Pulmonary artery endothelial cell (primary cell): ENCODE results near the gene GLT6D1. TPM values are rescaled to one million over a fixed set of nuclear protein-coding genes. Genes with fewer than 3 reads are reported as not detected.

Experiments
- DNase-seq: peaks from one replicate; pipeline ENCODE4 v3.0.0-alpha.2; 2011; ENCODE audit warnings: low read depth, low spot score
- total RNA-seq: library from RNA; depleted of rRNA; stranded (reverse); fragments of >200 nt; gene quantifications from 2 replicates; pipeline ENCODE4 v1.2.3, GENCODE V29; 2014

GLT6D1 gene
- total RNA-seq, 1 donor from 2014 or later = not detected

GRCh38 chr9:135624282-135624681, 15.1 kb downstream of the GLT6D1 start:
- DNase-seq = no peak

- no peak for DNase-seq
Observed at GRCh38 chr9:135622415-135623020, 16.8 kb downstream of the GLT6D1 start.

DNA sequence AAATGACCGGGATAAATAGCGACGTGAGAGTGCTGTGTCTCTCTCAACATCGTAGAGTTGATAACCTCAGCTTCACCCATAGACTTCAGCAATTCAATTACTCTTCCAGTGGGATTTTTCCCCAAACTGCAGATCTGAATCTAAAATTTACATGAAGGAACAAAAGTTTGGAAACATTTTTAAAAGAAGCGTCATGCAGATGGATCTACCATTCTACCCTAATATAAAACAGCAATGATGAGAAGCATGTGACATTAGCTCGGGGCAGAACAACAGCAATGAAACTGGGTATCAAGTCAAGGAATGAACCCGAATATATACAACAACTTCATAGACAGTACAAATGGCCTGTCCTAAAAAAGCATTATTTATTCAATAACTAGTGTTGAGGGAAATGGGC, 18.8 kb downstream of the GLT6D1 start:
- no peak for DNase-seq

DNA sequence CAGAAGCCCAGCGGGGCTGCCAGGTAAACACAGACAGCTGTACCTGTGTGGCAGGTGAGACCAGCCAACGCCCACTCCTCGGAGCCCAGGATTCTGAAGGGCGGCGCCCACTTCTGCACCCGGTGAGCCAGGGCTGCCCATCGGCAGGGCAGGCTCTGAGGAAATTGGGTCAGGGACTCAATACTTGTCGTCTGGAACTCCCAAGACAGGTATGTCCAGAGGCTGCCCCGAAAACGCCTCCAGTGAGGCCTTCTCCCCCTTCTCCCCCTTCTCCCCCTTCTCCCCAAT, 19.8 kb downstream of the GLT6D1 start:
- no peak for DNase-seq

DNA sequence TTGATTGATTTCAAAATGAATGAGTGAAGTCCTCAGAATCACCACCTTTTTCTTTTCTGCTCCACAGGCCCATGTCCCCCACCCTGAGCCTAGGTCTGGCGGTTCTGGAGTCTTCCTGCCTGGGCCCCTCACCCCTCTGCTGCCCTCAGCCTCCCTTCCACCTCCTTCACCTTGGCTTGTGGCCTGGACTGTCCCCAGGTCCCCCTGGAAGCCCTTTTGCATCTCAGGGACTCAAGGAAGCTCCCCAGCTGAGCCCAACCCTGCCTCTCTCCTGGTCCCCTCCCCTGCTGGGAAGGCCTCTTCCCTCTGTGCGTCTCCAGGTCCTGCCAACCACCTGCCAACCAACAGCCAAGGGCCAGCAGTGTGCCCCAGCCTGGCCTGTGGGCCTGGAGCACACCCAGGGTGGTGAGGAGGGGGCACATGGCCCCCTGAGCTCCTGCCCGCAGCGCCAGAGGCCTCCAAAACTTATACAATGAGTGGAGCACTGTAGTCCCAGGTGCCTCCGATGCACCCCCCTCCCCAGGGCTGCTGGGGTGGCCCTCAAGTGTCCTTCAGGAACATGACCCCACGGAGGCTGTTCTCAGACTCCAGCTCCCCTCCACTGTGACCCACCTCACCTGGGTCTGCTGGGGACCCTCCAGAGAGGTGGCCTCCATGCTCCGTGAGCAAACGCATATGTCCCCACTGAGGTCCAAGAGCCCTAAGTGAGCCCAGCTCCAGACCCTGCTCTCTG, 20.3 kb downstream of the GLT6D1 start:
- no peak for DNase-seq

- no peak for DNase-seq
Observed at GRCh38 chr9:135617991-135618411, 21.3 kb downstream of the GLT6D1 start.

GRCh38 chr9:135617538-135617900, 21.8 kb downstream of the GLT6D1 start:
- no peak for DNase-seq

- DNase-seq = no peak
Observed at GRCh38 chr9:135616619-135617537, 22.5 kb downstream of the GLT6D1 start.

GRCh38 chr9:135615666-135616618, 23.4 kb downstream of the GLT6D1 start:
- DNase-seq = no peak

GRCh38 chr9:135614821-135615665, 24.3 kb downstream of the GLT6D1 start:
- DNase-seq = no peak

DNA sequence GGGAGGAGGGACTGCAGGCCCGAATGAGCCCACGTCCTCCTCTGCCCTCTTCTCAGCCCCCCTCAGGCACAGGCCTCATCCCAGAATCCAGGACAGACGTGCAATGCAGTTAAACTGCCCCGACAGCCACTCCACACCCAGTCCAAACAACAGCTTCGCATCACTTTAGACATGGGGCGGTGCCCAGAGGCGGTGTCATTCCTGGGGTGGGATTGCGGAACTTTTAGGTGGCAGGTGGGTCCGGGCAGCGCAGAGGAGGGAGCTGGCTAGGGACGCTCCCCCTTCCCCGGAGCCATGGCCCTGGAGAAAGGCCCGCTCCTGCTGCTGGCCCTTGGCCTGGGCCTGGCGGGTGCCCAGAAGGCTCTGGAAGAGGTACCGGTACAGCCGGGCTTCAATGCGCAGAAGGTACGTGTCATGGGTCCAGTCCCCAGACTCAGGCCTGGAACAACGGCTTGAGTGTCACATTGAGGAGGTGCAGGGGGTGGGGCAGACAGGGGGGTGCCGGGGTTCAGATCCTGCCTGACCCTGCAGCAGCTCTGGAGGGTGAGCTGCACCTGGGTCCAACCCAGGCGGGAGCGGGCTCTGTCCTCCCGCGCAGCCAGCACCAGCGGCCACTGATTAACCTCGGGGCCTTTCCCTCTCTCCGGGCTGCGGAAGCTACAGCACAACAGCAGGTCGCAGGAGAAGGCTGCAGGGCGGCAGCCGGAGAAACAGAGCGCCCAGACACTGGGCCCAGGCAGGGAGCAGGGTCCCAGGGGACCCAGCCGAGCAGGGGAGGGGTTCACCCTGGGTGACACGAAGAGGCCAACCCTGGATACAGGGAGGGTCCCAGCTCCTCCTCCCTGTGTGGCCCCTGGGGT, 25.2 kb downstream of the GLT6D1 start:
- no peak for DNase-seq

DNA sequence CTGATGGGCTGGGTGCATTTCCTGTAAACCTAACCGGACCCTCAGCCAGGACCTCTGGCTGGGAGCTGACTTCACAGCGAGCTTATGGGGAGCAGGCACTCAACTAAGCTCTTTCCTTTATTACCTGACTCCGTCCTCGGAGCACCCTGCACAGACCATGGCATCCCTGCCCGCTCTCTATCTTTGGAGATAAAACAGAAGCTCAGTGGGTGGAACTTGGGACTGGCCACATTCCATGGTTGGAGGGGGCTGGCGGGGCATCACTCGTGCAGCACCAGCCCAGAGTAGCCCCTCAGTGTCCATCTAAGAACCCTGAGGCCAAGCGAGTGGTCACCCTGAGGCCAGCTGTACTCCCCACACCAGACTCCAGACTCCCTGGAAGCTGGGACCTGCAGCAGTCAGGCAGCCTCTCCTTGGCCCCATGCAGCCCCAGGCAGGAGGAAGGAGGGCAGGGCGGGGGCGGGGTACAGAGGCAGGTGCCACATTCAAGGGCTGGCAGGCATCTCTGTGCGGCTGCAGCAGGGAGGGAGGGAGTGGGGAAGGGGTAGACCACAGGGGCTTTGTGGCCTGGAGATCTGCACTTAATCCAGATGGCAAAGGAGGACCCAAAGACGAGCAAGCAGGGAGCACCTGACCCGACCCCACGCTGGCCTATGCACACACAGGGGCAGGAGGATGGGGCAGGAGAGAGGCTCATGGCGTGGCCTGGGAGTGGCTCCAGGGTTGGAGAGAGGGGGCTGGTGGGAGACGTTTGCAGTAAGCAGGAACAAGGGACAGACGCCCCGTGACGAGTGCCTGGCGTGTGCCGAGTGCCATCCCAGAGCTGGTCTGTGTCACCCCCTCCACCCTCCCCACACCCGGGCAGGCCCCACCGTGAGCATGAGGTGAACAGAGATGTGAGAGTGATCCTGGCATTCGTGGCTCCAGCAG, 26.1 kb downstream of the GLT6D1 start:
- no peak for DNase-seq

DNA sequence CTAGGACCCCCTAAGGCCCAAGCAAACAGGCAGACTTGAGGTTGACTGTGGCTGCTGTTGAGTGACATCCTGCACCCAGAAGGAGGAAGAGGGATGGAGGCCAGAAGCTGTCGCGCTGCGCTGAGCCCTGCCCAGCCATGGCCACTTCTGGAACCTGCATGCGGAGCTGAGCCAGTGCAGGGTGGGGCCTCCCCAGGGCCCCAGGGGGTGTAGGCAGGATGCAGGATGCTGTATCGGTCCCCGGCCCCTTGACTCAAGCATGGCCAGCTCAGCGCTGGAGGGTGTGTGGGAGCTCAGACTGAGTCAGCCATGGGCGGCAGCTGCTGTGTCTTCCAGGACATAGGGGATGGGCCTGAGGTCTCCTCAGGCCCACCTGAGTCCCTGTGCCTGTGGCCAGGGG, 26.9 kb downstream of the GLT6D1 start:
- DNase-seq = no peak

- DNase-seq = no peak
Observed at GRCh38 chr9:135611875-135612209, 27.5 kb downstream of the GLT6D1 start.

DNA sequence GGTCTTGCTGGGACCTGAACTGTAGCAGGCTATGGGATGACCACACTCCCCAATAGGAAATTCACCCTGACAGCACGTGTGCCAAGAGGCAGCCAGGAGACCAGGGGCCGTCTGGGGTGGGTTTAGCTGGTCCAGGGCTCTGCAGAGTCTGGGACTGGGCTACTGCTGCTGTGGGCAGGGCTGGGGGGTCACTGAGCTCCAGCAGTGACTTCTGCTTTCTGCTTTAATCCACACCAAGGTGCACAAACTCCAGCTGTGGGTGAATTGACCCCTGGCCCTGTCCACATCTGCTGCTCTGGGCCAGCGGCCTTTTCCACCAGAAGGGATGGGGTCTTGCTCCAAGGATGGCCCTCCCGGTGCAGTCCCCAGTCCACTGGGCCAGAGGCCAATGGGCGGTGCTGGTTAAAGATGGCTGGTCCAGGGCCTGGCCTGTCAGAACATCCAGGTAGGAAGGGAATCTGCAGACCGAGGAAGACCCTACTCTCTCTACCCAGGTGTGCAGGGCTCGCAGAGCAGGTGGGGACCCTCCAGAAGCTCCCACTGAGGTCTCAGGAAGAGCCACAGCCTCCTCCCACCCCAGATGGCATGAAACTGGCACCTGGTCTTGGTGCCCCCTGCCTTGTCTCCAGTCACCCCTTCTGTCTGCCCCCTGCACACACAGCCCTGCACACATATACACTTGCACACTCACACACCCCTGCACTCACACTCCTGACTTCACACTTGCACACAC, 28.0 kb downstream of the GLT6D1 start:
- no peak for DNase-seq

DNA sequence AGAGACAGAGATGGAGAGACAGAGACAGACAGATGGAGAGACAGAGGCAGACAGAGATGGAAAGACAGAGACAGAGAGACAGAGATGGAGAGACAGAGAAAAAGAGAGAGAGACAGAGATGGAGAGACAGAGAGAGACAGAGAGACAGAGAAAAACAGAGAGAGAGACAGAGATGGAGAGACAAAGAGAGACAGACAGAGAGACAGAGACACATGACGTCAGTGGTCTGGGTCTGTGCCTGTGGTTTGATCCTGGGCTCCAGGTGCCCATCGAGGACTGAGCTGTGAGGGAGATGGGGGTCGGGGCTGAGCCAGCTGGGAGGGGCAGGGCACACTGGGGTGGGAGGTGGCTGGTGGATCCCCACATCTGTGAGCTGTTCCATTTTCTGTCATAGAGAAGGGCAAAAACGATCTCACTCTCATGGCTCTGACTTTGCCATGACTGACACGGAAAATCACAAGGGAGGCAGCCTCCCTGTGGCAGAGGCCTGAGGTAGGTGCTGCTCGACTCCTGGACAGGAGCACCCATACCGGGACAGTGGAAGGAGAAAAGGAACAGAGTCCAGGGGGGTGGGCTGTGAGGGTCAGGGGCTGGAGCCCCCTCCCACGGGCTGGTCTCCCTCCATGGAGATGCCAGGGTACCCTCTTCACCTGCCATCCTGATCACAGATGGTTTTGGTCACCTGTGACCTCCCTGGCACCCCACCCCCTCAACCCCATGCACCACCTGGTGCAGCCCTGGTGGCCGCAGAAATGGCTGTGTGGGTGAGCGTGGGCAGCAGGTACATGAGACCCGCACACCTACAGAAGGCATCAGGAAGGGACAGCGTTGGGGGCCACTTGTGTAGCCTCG, 28.8 kb downstream of the GLT6D1 start:
- DNase-seq = no peak
